HCT116 (cell line): ENCODE measurements around the gene MCF2L. TPM values are rescaled to one million over a fixed set of nuclear protein-coding genes. Genes with fewer than 3 reads are reported as not detected.

Experiments
- ATAC-seq: fragments of 200-7000 bp; cut with Tn5 transposase; 2 replicates; pipeline ENCODE4 v1.9.1; 2020; ENCODE audit warnings: mild to moderate bottlenecking, moderate library complexity
- BruUV-seq: library from RNA; stranded (reverse); fragments of 400-500 nt; replicated peaks from 2 replicates; lab custom pipeline; 2021; lab: Mats Ljungman, UMichigan
- CTCF ChIA-PET: fragments of 300-600 bp; sonication (Branson Sonifier 250); formaldehyde crosslinking; loops from one replicate; lab custom pipeline; 2021; ENCODE audit warnings: antibody characterized with exemption; lab: Charles Lee
- POLR2A ChIA-PET: fragments of 300-600, 350-600 bp; sonication (Branson Sonifier 250); formaldehyde crosslinking; loops from one replicate; lab custom pipeline; 2021; ENCODE audit warnings: antibody characterized with exemption; lab: Charles Lee
- RAD21 ChIA-PET, 2 experiments: fragments of 300-600 bp; sonication (Branson Sonifier 250); formaldehyde crosslinking; loops; one replicate each; lab custom pipeline; 2023; ENCODE audit warnings: low total read pairs in 2 of 2; ENCODE audit not compliant: uncharacterized antibody in 2 of 2, unreplicated experiment in 2 of 2, low non-redundant PET in 1 of 2; lab: Charles Lee
- DNase-seq: peaks from one replicate; pipeline ENCODE4 v3.0.0-alpha.2; 2010; ENCODE audit warnings: low read depth, low spot score
- H2AFZ ChIP-seq: fragments of 200-600 bp; shearing (Covaris generic), sonication (generic); 2 replicates; pipeline ENCODE4 v1.6.1; 2017; ENCODE audit warnings: low read depth, mixed run types, mixed read lengths, antibody characterized with exemption, low read length; ENCODE audit not compliant: poor library complexity, severe bottlenecking
- H3K27ac ChIP-seq: 2 replicates; pipeline ENCODE4 v1.5.1; 2012; ENCODE audit warnings: low read depth, low read length
- H3K27me3 ChIP-seq: fragments of 200-600 bp; sonication (generic); 2 replicates; pipeline ENCODE4 v1.6.1; 2016; ENCODE audit warnings: mixed run types, low read length, mixed read lengths; ENCODE audit not compliant: insufficient read depth
- H3K36me3 ChIP-seq, 2 experiments: fragments of 200-500 bp in 1 of 2; fragments of 200-600 bp in 1 of 2; sonication (Bioruptor generic) in 1 of 2; sonication (generic) in 1 of 2; 2 replicates each; pipeline versions ENCODE4 v1.5.1 to v1.6.1; 2014 to 2016; ENCODE audit warnings: low read length in 2 of 2, inconsistent platforms in 1 of 2, mixed read lengths in 1 of 2, mixed run types in 1 of 2; ENCODE audit not compliant: insufficient read depth in 2 of 2, control insufficient read depth in 1 of 2
- H3K4me1 ChIP-seq, 2 experiments: fragments of 200-600 bp in 1 of 2; sonication (generic) in 1 of 2; 2 replicates each; pipeline versions ENCODE4 v1.5.1 to v1.6.1; 2012 to 2017; ENCODE audit warnings: low read length in 2 of 2, inconsistent platforms in 1 of 2, mild to moderate bottlenecking in 1 of 2, mixed read lengths in 1 of 2, mixed run types in 1 of 2, moderate library complexity in 1 of 2; ENCODE audit not compliant: insufficient read depth in 2 of 2, control insufficient read depth in 1 of 2
- H3K4me2 ChIP-seq: fragments of 200-600 bp; sonication (generic); 2 replicates; pipeline ENCODE4 v1.6.1; 2017; ENCODE audit warnings: mixed run types, low read length, mixed read lengths
- H3K4me3 ChIP-seq, 2 experiments: fragments of 200-600 bp in 1 of 2; sonication (generic) in 1 of 2; replicated peaks in 1 of 2; 2 replicates each; pipeline ENCODE4 v1.5.1; 2011 to 2016; ENCODE audit warnings: low read length in 2 of 2, control low read depth in 1 of 2, low read depth in 1 of 2, mild to moderate bottlenecking in 1 of 2, mixed read lengths in 1 of 2, mixed run types in 1 of 2
- H3K79me2 ChIP-seq: fragments of 200-600 bp; sonication (generic); 2 replicates; pipeline ENCODE4 v1.6.1; 2017; ENCODE audit warnings: mild to moderate bottlenecking, mixed run types, low read length, moderate library complexity, mixed read lengths; ENCODE audit not compliant: insufficient read depth
- H3K9ac ChIP-seq: fragments of 200-600 bp; sonication (generic); 2 replicates; pipeline ENCODE4 v1.6.1; 2016; ENCODE audit warnings: low read length, mixed read lengths
- H3K9me2 ChIP-seq: fragments of 200-600 bp; sonication (generic), shearing (Covaris generic); 2 replicates; pipeline ENCODE4 v1.6.1; 2017; ENCODE audit warnings: mixed run types, mild to moderate bottlenecking, moderate library complexity; ENCODE audit not compliant: insufficient read depth
- H3K9me3 ChIP-seq, 2 experiments: fragments of 200-500 bp in 1 of 2; fragments of 200-600 bp in 1 of 2; sonication (Bioruptor generic) in 1 of 2; sonication (generic) in 1 of 2; 2 replicates each; pipeline ENCODE4 v1.6.1; 2014 to 2017; ENCODE audit warnings: low read length in 2 of 2, mixed read lengths in 2 of 2, inconsistent platforms in 1 of 2, low read depth in 1 of 2, mild to moderate bottlenecking in 1 of 2, mixed run types in 1 of 2, moderate library complexity in 1 of 2; ENCODE audit not compliant: control insufficient read depth in 1 of 2, insufficient read depth in 1 of 2
- H4K20me1 ChIP-seq: fragments of 200-600 bp; sonication (generic), shearing (Covaris generic); 2 replicates; pipeline ENCODE4 v1.6.1; 2017; ENCODE audit warnings: mixed run types, mild to moderate bottlenecking, moderate library complexity; ENCODE audit not compliant: insufficient read depth
- CBX3 ChIP-seq: IDR thresholded peaks from 2 replicates; pipeline ENCODE4 v1.6.1; 2012; ENCODE audit warnings: low read depth
- EZH2phosphoT487 ChIP-seq: fragments of 200-600 bp; IDR thresholded peaks from 2 replicates; pipeline ENCODE4 v1.6.1; 2018; ENCODE audit warnings: antibody characterized with exemption, borderline replicate concordance
- POLR2A ChIP-seq: IDR thresholded peaks from 2 replicates; pipeline ENCODE4 v1.7.0; 2011; ENCODE audit warnings: borderline replicate concordance; ENCODE audit not compliant: insufficient read depth, insufficient read length; ENCODE audit errors: extremely low read depth
- POLR2AphosphoS5 ChIP-seq: IDR thresholded peaks from 2 replicates; pipeline ENCODE4 v1.6.1; 2011; ENCODE audit warnings: mild to moderate bottlenecking, low read depth, low read length, moderate library complexity
- SRF ChIP-seq: IDR thresholded peaks from 2 replicates; pipeline ENCODE4 v1.6.1; 2012; ENCODE audit warnings: low read depth
- TCF7L2 ChIP-seq: IDR thresholded peaks from 2 replicates; pipeline ENCODE4 v1.7.0; 2011; ENCODE audit warnings: borderline replicate concordance, inconsistent platforms; ENCODE audit not compliant: insufficient read depth, insufficient read length; ENCODE audit errors: extremely low read depth
- ZFX ChIP-seq: fragments of 450-650 bp; IDR thresholded peaks from 2 replicates; pipeline ENCODE4 v1.6.1; 2017
- intact Hi-C: fragments of 100-400 bp; cut with micrococcal nuclease; formaldehyde crosslinking; loops from 2 replicates; pipeline ENCODE4 v1.10.0; 2022
- total RNA-seq: library from RNA; stranded (reverse); gene quantifications from one replicate; pipeline ENCODE4 v1.2.1, GENCODE V29; 2021; ENCODE audit not compliant: unreplicated experiment
- TF ChIP-seq, protein P1 (sequence below): IDR thresholded peaks from 2 replicates; pipeline ENCODE4 v1.6.1; 2011; ENCODE audit warnings: mild to moderate bottlenecking, low read length, moderate library complexity; ENCODE audit not compliant: insufficient replicate concordance; ENCODE audit errors: extremely low read depth

MCF2L gene
- total RNA-seq, 1 experiment from 2014 or later, result 19.3 TPM

DNA sequence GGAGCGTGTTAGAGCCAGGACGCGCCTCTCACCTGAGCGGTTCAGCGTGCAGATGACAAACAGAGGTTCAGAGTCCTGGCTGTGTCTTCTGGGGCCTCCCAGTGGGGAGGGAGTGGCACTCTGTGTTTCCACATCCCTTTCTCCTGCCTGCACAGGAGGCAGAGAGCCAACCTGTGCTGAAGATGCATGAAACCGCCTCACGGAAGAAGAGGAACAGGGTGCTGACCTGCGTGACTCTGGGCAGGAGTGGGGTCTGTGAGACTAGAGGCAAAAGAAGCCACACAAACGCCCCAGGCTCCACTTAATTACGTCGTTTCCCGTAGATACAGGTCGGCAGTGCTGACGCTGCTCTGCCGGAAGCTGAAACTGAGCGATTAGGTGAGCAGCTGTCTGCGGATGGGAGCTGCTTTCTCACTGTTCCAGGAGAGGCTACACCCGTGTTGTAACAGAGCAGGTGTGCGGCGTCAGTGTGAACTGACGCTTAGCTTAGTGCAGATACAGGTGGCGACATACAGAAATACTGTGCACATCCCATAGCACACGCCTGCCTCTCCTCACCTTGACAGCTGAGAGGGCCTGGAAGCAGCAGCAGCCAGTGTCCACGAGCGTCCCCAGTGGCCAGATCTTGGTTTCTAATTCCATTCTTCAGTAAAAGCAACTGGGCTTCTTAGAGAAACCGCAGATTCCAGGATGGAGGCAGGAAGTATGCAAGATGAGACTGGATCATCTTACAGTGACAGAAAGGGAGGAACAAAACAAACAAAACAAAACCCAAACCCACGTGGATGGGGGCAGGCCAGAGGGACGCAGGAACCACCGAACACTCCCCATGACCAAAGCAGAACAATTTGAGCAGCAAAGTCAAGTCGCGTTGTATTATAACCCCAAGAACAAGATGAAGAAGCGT, 37.7 kb upstream of the MCF2L start (continued):
- TF ChIP-seq POLR2A (no peak), TCF7L2 (no peak), ZFX (no peak), SRF (no peak), CBX3 (no peak), EZH2phosphoT487 (no peak)

DNA sequence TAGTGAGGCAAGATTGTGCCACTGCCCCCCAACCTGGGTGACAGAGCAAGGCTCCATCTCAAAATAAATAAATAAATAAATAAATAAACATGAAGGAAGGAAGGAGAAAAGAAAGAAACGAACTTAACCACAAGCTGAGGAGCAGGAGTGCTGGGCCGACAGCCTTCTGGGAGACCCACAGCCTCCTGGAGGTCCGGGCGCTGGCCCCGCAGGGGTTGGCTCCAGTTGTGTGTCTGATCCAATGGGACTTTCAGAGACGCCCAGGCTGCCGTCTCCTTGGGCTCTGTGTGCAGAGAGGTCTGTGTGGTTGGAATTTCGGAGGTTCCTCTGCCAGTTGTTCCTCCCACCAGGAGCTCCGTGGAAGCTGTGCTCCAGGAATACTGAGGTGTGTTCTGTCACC, 36.0 kb upstream of the MCF2L start:
- no peak overlapping the region for H3K9ac ChIP-seq
- ChIA-PET RAD21 (interaction anchor here in 1 of 2 experiments (0.6 kb wide), 1 partner anchor 50 kb away, joined by 3 read pairs; no protein-coding TSS in a partner anchor), CTCF (interaction anchor here (0.6 to 2.7 kb wide), 4 partner anchors 10 to 59 kb away, joined by 3 to 18 read pairs (median 4); no protein-coding TSS in a partner anchor), POLR2A (no interaction called here)
- H3K9me2 ChIP-seq, result no peaks in the 10 kb centered on the region
- no peak overlapping the region for H3K4me3 ChIP-seq
- no peaks in the 10 kb centered on the region for H3K36me3 ChIP-seq
- 0 out of 4 replicates have a peak, but pooled peaks cover 0 to 7% of the 10 kb centered on the region in 2 experiments for H3K9me3 ChIP-seq
- ATAC-seq (no peak), DNase-seq (no peak)
- H3K4me2 ChIP-seq, result no peak overlapping the region
- intact Hi-C loops, result no loop called here
- no TSS peak for BruUV-seq
- H3K79me2 ChIP-seq, result no peaks in the 10 kb centered on the region
- H2AFZ ChIP-seq, result no peak overlapping the region
- H3K27ac ChIP-seq, result no peak overlapping the region
- H3K4me1 ChIP-seq, result peaks cover 9 to 13% of the 10 kb centered on the region in 2 experiments; a peak in 3 of 4 replicates
- no peaks in the 10 kb centered on the region for H4K20me1 ChIP-seq
- TF ChIP-seq, protein P1, sequence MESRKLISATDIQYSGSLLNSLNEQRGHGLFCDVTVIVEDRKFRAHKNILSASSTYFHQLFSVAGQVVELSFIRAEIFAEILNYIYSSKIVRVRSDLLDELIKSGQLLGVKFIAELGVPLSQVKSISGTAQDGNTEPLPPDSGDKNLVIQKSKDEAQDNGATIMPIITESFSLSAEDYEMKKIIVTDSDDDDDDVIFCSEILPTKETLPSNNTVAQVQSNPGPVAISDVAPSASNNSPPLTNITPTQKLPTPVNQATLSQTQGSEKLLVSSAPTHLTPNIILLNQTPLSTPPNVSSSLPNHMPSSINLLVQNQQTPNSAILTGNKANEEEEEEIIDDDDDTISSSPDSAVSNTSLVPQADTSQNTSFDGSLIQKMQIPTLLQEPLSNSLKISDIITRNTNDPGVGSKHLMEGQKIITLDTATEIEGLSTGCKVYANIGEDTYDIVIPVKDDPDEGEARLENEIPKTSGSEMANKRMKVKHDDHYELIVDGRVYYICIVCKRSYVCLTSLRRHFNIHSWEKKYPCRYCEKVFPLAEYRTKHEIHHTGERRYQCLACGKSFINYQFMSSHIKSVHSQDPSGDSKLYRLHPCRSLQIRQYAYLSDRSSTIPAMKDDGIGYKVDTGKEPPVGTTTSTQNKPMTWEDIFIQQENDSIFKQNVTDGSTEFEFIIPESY, result no peak
- no peak for TF ChIP-seq POLR2AphosphoS5
- H3K27me3 ChIP-seq, result no peaks in the 10 kb centered on the region
